HG03095 (cell line): ENCODE results near the gene EWSR1.

ENCODE experiments used
- ATAC-seq: cut with Tn5 transposase; IDR thresholded peaks from one replicate; pipeline ENCODE4 v1.9.1; 2021; ENCODE audit warnings: moderate library complexity; ENCODE audit not compliant: unreplicated experiment

EWSR1 gene

DNA sequence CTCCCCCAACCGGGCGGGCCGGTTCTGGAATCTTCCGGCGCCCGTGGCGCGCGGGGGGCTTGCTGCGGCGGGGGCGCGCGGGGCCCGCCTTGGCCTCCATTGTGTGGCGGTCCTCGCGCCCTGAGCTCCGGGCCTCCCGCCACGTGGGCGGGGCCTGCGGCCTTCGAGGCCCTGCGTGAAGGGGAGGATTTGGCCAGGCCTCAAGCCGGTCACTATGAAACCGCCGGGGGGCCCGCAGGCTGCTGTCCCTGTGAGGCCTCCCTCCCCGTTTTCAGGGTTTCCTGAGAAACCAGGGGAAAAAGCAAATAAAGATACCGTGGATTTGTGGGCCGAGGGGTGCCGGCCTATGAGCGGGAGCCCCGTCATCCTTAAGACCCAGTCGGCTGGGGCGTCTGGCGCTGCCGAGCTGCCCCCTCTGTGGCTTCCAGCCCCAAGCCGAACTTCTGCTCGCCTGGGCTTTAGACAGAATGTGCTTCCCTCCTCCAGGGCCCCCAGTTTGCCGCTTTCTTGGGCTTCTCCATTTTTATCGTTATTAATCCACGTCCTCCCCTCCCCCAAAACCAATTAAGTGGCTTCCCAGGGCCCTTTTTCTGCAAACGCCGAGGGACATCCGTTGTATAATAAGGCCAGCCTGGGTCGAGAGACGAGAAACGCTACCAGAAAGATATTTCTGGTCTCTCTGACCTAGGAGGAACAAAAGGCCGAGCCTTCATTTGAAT, 602 bp downstream of the EWSR1 start:
- ATAC-seq, result no peak

DNA sequence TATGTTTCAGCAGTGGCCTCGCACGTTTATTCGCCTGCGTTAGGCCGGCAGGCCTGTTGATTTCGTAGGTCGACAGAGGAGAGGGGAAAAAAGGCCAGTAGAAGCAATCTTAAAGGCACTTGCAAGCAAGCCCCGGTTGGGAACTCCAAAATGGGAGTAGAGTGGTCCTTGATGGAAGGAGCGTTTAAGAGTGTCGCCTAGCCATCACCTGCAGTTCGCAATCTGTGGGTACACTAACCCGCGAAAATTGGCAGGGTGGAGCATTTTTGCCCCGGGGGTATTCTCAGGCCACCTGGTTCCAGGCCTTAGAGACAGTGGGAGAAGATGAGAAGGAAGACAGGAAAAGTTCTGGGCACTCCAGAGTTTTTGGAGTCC, 1.1 kb downstream of the EWSR1 start:
- ATAC-seq, result no peak

DNA sequence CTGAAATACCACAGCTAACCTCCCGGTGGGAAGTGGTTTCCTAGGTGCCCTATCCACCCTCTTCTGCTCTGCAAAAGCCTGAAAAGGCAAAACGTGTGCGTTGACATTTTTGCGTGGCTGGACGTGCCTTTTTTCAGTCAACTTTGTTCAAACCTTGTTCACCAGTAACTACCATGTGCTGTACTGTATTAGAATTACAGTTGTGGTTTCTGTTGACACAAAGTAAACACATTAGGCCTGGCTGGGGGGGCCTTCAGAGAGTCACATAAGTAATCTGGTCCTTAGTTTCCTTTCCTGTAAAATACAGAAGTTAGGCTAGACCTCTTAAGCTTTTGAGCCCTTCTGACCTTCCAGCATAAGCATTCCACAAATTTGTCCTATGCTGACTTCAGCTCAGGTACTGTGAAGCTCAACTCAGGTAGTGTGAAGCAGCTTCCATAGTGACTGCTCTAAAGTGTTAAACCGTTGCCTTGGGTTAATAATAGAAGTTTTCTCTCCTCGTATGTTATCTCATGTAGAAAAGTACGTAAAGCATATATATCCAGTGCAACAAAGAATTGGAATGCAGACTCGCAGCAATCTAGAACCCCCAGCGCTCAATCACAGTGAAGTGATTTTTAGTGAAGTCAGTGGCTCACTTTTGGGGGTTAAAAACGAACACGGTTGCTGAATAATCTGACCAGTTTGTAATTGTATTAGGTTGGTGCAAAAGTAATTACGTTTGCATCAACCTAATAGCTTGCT, 1.8 kb downstream of the EWSR1 start:
- no peak for ATAC-seq

DNA sequence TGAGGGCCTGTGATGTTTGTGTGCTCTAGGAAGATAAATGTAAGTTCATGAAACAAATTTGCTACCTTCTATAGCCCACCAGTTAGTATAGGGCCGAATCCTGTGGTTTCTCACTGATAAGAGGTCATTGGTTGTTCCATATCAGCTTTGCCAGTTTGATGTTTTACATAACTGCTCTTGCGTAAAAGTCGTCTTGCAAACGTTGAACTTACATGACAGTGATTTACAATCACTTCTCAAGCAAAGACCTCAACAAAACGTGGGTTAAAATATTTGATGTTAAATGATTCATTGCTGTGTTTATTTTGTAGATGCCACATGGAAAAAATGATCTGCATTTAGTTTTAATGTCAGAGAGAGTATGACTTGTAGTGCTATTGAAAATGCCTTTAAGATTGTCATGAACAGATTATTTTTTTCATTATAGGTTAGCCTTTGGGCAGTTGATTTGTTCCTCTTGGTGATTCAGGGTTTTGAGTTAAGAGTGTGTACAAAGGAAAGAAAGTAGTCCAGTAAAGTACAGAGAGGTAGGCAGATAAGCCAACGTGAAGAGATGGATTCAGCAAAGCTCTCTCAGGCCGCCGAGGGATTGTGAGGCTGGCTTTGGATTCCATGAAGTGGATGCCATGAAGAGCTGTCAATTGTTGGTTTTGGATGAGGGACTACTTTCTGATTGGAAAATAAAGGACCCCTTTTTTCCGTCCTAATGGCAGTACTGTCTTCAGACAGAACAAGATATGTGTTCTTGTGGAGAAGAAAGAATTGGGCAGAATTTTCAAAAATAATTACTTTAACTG, 2.6 kb downstream of the EWSR1 start:
- no peak for ATAC-seq

DNA sequence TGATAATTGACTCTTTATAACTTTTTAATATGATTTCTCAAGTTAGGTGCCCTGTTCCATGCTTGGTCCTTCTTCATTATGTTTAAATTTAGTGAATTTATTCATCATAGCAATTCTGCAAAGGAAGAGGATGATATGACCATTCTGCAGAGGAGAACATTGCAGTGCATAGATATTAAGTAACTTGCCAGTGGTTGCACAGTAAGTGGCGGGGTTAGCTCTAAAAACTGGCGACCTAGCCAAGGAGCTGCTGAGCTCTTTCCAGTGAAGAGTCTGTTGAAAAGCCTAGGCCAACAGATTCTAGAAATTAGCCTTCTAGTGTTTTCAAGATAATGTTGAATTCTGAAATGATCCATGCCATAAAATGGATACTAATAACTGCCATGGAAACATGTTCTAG, 4.6 kb downstream of the EWSR1 start:
- no peak for ATAC-seq

DNA sequence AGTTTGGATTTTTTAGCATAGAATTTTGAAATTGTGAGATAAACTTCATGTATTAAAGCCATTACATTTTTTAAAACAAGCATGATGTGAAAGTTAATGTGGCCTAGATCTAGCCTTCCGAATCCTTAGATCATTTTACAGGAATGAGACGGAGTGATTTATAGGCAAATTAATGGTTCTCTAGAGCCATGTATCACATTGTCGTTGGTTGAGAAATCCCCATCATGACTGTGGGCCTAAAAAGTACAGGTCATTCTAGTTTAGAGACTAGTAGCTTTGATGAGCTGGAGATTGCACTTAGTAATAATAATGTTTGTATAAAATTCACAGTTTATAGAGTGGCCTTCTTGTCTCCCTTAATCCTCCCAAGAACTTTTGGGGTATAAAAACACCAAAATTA, 7.1 kb downstream of the EWSR1 start:
- no peak for ATAC-seq

DNA sequence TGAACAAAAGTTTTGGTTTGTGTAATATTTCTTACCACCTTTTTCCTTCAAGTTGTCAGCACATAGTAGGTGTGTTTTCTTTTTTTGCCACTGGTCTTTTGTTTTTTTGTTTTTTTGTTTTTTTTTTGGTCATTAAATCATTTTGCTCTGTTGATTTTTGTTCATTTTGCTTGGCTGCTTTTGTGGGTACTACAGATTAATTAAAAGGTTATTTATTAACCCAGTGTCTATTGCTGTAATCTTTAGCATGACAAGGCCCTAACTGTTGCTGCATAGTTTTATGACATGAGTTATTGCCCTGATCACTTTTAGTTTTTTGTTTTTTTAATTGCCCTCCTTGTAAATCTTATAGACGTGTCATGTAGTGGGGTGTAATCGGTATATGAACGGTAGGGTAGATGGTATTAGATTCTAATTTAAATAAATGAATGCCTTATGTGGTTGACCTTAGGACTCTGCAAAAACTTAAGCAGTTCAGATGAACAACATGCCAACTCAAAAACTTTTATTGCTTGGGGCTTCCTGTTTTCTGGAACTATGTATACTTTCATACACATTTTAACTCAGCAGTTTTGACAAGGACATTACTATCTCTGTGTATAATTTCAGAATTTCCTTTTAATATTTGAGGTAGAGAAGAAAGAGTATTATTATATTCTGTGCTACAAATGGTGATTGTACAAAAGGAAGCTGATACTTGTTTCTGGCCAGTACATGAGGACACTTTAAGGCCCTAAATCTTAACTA, 7.9 kb downstream of the EWSR1 start:
- no peak for ATAC-seq

DNA sequence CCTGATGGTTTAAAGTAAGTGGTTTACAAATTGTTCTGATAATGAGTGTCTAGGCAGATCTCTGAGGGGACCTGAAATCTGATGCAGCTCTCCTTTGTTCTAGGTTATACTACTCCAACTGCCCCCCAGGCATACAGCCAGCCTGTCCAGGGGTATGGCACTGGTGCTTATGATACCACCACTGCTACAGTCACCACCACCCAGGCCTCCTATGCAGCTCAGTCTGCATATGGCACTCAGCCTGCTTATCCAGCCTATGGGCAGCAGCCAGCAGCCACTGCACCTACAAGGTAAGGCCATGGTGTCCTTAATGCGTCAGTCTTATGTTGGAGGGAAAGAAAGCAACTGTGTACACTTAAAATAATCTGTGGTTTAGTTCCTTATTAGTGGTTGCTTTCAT, 9.9 kb downstream of the EWSR1 start:
- ATAC-seq, result no peak

DNA sequence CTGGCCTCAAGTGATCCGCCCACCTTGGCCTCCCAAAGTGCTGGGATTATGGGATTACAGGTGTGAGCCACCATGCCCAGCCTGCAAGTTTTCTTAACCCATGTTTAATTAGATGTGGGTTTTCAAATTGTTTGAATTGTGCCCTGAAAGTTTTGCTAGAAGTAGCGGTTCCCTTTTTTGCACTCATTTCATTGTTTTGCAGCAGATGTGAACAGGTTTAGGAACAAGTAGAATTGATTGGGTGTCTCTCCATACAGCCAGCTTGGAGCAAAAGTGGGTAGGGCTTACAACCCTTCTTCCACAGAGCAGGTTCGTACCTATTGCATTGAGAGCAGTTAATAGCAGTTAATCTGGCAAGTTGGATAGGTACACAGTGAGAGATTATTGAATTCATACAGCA, 16.1 kb downstream of the EWSR1 start:
- no peak for ATAC-seq

DNA sequence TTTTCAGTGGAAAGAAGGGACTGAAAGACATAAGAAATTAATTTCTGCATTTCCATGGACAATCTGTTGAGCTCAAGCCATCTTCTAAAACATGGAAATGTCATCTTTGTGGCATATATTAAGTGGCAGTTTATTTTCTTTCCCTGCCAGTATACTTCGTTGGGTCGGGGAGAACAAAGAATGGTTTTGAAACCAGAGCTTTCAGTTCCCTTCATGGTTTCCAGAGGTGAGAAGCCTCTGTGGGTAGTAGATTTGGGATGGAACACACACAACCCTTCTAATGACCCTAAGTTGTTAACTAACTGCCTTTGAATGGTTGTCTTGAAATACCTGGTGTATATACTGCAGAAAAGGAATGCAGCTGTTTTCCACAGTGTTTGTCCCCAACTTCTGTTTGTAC, 20.8 kb downstream of the EWSR1 start:
- no peak for ATAC-seq

DNA sequence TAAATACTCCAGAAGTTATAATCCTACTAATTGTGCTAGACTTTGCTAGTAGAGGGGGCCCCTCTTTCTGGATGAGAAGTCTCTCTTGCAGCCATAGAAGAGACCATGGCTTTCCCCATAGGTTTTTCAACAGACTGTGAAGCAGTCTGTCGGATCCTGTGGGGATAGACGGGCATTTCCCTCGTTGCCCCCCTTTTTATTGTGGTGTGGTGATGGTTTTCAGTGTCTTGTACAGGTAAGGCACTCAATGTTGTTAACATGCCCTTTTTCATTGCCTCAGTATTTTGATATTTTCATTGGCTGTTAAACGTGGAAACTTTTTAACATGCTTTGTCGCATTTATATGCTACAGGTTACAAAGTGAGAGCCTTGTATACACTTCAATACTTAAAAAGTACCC, 22.0 kb downstream of the EWSR1 start:
- ATAC-seq, result no peak

DNA sequence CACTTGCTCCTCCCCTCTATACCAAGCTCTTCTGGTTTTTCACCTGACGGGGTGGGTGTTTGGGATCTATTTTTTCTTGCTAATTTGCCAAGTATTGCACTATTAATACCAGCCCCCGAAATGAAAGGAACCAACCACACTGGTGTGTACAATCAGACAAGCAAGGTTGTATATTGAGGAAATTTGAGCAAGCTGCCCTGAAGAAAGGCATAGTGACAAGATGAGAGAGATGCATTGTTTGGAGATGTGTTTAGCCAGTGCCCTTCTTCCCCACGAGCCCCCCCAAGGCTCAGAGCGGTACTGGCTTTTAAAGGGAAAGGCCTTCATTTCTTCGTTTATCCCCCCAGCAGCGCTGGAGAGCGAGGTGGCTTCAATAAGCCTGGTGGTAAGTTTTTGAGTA, 23.1 kb downstream of the EWSR1 start:
- ATAC-seq, result no peak

DNA sequence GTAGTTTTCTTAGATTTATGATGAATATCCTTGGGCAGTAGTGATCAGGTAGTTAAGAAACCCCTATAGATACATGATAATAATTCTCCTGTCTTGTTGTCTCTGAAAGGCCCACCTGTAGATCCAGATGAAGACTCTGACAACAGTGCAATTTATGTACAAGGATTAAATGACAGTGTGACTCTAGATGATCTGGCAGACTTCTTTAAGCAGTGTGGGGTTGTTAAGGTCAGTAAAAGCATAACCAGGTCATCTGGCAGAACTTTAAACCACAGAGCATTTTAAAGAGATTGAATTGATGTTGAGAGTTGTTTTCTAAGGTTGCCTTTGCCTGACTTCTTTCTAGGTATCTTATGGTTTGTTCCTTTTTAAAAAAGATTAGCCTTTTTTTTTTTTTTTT, 24.3 kb downstream of the EWSR1 start:
- no peak for ATAC-seq

DNA sequence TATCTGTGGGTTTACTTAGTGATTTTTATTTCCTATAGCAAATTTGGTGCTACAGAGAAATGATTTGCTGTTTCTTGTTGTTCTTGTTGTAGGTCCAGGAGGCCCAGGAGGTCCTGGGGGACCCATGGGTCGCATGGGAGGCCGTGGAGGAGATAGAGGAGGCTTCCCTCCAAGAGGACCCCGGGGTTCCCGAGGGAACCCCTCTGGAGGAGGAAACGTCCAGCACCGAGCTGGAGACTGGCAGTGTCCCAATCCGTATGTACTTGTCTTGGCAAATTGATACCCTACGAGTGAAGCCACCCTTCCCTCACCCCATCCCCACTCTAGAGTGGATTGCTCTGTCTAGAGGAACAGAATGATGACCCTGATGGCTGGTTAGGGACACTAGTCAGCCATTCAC, 30.6 kb downstream of the EWSR1 start:
- ATAC-seq, result no peak

DNA sequence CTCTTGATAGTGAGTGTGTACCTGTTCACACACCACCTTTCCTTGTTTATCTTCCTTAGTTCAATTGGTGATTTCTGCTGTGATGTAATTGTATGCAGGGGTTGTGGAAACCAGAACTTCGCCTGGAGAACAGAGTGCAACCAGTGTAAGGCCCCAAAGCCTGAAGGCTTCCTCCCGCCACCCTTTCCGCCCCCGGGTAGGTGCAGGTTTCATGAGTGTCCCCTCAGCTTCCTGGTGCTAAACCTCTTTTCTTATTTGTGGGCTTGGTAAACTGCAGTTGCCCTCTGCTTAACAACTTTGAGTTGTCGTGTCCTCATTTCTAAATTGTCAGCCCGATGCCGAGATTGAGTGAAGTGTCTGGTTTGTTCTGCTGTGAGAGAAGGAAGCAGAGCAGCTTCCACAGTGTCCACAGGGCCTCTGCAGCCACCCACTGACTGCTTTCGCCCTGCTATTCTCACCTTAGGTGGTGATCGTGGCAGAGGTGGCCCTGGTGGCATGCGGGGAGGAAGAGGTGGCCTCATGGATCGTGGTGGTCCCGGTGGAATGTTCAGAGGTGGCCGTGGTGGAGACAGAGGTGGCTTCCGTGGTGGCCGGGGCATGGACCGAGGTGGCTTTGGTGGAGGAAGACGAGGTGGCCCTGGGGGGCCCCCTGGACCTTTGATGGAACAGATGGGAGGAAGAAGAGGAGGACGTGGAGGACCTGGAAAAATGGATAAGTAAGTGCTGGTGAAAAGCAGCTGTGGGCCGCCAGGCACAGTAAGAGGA, 31.2 kb downstream of the EWSR1 start:
- no peak for ATAC-seq

DNA sequence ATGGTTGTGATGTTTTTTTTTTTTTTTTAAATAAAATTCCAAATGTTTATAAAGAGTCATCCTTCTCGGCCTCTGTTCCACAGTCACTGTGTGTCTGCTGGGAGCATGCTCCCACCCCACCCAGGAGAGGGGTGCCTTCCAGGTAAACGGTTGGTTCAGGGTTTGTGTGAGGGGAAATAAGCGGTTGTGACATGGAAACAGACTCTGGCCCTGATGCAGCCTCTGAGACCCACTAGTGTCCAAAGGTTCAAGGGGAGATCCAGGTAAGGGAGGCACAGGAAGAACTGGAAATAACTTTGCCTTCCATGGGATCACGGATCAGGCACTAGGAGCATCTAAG, 32.4 kb downstream of the EWSR1 start:
- ATAC-seq, result no peak

DNA sequence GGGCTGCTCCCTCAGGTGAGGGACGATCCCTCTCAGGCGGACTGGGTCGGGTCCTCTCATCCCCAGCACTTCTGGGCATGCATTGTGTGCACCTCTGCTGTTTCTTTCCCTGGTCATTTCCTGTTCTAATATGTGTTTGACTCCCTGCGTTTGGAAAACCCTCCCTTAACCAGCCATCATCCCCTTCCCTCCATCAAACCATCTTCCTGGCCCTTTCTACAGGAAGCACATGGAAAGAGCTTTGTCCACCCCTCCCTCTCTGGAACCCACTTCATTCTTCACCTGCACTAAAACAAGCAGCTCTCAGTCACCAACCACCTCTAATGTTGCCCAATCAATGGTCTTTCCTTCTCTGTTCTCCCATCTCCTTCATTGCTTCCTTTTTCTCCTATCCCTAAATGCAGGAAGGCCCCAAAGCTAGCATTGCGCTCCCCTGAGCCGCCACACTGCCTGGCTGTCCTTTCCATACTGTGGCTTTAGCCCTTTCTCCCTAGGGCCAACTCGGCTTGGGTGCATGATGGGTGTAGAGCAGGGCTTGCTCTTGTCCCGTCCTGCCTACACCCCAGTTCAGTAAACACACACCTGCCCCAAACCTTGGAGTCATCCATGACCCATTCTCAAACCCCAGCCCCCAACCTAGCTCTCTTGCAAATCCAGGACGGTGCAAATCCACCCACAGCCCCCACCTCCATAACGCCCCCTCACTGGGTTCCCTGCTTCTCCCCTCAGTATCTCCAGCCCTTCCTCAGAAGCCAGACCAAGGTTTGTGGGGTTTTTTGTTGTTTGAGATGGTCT, 32.9 kb downstream of the EWSR1 start:
- ATAC-seq, result no peak

DNA sequence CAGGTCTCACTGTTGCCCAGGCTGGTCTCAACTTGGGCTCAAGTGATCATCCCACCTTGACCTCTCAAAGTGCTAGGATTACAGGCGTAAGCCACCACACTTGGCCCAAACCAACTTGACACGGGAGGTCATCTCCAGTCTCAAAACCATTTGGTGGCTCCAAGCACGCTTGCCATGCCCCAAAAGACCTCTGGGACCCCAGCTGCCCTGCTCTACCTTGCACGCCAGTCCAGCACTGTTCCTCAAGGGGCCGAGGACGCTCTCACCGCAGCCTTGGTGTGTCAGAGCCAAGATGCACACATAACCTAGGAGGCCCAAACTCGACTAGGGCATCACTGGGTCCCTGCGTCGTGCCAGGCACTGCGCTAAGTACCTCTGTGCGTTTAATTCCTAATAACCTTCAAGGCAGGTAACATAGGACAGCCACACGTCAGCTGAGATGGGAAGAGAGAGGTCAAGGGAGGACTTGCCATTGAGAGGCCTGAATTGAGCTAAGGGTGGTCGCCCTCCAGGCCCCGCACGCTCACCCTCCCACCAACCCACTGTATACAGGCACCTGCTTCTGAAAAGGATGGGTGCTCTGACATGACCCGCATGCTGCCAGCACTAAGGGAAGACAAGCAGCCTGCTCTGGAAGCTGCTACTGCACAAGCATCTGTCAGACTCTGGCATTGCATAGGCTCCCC, 33.8 kb downstream of the EWSR1 start:
- no peak for ATAC-seq

DNA sequence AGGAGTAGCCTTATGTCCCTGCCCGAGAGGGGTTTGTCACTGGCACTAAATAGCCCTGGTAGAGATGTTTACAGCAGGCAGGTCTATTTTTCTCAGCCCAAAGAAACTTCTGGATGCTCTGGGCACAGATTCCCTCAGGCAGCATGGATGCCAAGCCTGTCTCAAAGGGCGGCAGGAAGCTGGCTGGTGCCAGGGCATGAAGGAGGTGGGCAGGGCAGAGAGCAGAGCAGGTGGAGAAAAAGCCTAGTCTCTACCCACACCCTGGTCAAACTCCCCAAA, 34.3 kb downstream of the EWSR1 start:
- ATAC-seq, result no peak
